IPS-NIHi7 (cell line): ENCODE data around the gene PPM1D.
"Not testable (repeated sequence)": the region's sequence is repeated elsewhere in the genome, so short reads cannot be mapped to it uniquely, and the experiment has no call there.

Experiments used
- DNase-seq: peaks from one replicate; pipeline ENCODE4 v3.0.0; 2012; ENCODE audit warnings: mixed read lengths; ENCODE audit errors: extremely low spot score

PPM1D gene

DNA sequence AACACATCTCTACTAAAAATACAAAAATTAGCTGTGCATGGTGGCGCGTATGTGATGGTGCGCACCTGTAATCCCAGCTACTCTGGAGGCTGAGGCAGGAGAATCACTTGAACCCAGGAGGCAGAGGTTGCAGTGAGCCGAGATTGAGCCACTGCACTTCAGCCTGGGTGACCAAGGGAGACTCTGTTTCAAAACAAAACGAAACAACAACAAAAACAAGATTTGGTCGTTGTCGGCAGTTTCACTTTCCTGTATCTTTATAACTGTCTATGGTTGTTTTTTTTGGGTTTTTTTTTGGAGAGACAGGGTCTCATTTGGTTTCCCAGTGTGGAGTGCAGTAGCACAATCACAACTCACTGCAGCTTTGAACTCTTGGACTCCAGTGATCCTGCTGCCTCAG is 68.7 kb downstream of the PPM1D start:
- not testable (repeated sequence) for DNase-seq

DNA sequence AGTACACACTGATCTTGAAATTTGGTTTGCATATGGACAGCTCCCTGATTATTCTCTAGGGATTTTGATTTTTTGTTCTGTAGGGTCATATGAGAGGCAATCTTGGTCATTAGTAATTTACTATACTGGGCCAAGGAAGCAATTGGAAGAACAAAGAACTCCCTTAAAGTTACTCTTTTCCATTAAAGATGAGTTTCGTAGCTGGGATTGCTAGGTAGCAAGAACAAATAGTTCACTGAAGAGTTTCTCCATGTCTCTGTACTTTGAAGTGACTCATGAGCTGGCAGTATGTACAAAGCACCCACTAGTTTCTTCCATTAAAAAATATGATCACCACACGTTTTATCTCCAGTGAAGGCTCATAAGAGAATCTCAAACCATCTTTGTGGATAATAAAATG is 71.5 kb downstream of the PPM1D start:
- DNase-seq, result no peak

DNA sequence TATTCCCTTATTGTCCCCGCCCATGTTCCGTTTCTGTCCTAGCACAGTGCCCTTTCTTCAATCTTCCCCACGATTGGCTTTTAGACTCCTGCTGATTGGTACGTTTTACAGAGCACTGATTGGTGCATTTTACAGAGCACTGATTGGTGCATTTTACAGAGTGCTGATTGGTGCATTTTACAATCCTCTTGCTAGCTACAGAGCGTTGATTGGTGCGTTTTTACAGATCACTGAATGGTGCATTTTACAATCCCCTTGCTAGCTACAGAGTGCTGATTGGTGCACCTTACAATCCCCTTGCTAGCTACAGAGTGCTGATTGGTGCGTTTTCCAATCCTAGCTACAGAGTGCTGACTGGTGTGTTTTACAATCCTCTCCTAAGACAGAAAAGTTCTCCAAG is 74.6 kb downstream of the PPM1D start:
- DNase-seq, result not testable (repeated sequence)

DNA sequence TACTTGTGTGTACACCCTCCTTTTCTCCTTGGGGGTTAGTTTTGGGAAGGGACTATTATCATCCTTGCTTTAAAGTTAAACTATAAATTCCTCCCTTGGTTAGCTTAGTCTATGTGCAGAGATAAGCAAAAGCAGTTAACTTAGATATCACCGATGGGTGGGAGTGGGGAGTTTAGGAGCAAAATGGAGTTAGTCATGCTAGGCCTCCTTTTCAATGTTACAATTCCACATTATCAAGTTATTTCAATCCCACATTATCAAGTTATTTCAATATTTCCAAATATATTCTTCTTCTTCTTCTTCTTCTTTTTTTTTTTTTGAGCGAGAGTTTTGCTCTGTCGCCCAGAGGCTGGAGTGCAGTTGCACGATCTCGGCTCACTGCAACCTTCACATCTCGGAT is 76.0 kb downstream of the PPM1D start:
- no peak for DNase-seq

- no peak for DNase-seq
Measured at GRCh38 chr17:60676758-60677307, 76.8 kb downstream of the PPM1D start.

- DNase-seq, result peak; percentile 100
Measured at GRCh38 chr17:60677308-60678117, 77.5 kb downstream of the PPM1D start, which contains the start of gene BCAS3. Gene BCAS3, plus strand, starts transcription at chr17:60677851.

- DNase-seq, result no peak
Measured at GRCh38 chr17:60678118-60678444, 78.1 kb downstream of the PPM1D start.

- no peak for DNase-seq
Measured at GRCh38 chr17:60679287-60679686, 79.3 kb downstream of the PPM1D start.

GRCh38 chr17:60680754-60681153 is 80.8 kb downstream of the PPM1D start:
- no peak for DNase-seq

GRCh38 chr17:60685437-60685836 is 85.4 kb downstream of the PPM1D start:
- DNase-seq, result no peak

DNA sequence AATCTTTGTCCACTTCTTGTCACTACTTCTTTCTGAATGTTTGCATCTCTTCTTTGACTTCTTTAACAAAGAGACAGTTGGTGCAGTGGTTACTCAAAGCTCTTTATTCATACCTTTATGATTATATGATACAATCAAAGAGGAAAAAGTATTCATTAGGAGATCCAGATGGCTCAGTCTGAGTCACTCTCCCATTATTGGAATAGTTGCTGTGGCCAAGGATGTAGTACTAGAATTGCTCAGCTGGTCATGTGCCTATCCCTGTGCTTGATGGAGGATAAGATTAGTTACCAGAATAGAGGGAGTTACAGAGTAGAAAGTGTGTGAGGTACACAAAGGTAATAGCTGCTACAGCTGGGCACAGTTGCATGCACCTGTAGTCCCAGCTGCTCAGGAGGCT is 96.0 kb downstream of the PPM1D start:
- DNase-seq, result no peak

DNA sequence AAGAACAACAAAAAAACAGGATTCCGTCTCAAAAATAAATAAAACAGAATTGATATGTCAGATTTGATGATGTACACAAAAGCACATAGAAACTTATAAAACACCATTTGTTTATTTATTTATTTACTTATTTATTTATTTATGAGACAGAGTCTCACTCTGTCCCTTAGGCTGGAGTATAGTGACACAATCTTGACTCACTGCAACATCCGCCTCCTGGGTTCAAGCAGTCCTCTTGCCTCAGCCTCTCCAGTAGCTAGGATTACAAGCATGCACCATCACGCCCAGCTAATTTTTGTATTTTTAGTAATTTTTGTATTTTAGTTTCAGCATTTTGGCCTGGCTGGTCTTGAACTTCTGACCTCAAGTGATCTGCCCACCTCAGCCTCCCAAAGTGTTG is 99.1 kb downstream of the PPM1D start:
- DNase-seq, result no peak

DNA sequence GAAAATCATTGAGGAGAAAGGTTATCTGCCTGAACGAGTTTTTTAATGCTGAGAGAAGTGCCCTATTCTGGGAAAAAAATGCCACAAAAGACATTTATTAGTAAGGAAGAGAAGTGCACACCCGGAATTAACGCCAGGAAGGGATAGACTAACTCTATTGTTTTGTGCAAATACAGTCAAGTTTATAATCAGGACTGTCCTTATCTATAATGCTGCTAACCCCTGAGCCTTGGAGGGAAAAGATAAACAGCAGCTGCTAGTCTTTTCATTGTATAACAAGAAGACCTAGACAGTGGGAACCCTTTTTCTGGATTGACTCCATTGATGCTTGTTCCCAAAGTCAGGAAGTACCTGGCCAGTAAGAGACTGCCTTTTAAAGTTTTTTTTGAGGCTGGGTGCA is 104.2 kb downstream of the PPM1D start:
- DNase-seq, result no peak

GRCh38 chr17:60712675-60713074 is 112.7 kb downstream of the PPM1D start:
- DNase-seq, result no peak

DNA sequence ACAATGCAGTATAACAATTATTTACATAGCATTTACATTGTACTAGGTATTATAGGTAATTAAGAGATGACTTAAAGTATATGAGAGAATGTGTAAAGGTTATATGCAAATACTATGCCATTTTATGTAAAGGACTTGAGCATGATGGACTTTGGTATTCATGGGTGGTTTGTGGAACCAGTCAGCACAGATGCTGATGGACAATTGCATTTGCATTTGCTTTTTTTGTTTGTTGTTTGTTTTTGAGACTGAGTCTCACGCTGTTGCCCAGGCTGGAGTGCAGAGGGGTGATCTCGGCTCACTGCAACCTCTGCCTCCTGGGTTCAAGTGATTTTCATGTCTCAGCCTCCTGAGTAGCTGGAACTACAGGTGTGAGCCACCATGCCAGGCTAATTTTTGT is 113.6 kb downstream of the PPM1D start:
- no peak for DNase-seq
